Inflammatory macrophage (primary cell): ENCODE data around the gene SH2B3.

Experiments used
- DNase-seq, 2 donors: peaks; one replicate each; pipeline ENCODE4 v3.0.0-alpha.2; 2020 to 2022

Gene SH2B3

DNA sequence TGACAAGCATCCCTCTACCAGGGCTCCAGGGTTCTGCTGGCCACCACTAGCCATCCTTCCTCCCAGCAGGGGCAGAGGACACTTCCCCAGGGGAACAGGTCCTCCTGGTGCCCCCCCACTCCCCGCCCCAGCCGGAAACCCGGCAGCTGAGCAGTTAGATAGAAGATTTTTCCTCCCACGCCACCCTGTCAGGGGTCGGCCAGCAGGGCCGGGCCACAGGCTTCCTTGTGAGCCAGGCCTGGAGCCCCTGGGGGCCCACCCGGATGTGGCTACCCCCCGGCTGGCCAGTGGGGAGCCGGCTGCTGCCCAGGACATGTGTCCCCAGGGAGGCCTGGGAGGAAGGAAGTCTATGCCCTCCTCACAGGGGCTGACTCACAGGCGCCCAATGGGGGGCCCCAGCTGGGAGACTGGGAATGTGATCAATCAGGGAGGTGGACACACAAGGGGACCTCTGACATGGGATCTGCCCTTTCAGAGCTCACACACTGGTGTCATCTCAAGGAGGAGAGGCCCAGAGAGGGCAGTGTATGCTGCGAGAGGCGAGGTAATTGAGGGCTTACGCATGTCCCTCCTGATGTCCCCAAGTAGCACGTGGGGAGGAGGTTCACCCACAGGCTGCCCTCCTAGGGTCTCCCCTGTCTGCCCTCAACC is 4.2 kb downstream of the SH2B3 start:
- DNase-seq: peak; percentile 54 to 69

DNA sequence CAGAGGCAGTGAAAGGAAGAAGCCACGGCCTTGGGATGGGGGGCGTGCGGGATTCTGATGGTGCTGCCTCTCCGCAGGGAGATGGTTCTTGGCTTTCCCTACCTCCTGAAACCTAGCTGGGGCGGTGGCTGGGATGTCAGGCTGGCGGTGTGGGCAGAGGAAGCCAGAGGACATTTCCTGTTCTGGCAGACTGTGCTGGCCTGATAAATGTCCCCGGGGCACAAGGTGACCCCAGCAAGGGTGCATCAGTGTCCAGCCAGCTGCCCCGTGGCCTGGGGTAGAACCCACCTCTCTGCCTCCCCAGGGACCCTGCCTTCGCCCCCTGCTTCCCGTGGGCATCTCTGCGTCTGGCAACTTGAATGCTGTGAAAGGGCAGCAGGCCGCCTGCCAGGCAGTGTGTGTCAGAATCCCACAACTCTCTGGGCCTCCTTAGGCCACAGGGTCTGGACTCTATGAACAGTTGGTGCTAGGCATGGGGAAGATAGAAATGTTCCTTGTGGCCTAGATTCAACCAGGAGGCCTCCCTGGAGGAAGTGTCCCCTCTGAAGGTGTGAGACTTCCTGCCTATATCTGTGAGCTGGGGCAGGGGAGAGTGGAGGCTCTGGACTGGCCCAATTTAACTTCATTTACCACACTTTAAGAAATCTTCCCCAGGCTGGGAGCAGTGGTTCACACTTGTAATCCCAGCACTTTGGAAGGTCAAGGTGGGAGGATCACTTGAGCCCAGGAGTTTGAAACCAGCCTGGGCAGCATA is 4.9 kb downstream of the SH2B3 start:
- DNase-seq: peak; percentile 27 to 45

DNA sequence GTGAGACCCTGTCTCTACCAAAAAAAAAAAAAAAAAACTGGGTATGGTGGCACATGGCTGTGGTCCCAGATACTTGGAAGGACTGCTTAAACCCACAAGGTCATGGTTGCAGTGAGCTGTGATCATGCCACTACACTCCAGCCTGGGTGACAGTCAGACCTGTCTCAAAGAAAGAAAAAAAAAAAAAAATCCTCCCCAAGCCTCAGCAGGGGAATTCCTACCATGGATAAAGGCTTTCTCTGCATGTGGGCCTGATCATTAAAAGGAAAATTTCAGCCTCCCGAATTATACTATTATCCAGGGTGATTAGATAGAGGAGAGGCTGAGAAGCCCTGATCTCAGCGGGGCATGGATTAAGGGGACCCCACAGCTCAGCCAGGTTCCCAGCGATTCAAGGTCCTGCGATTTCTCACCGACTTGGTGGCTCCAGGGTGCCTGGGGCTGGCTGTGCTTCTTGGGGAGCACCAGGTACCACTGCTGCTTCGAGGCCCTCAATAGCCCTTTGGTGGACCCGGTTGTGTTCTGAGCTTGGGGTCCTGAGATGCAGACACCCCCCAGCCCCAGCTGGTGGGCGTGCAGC is 5.6 kb downstream of the SH2B3 start:
- no peak for DNase-seq

- peak in 1 of 2 donors; percentile 15 for DNase-seq
Observed at GRCh38 chr12:111412007-111412829, 6.5 kb downstream of the SH2B3 start.

GRCh38 chr12:111412830-111413441 is 7.2 kb downstream of the SH2B3 start:
- DNase-seq: peak in 1 of 2 donors; percentile 0

DNA sequence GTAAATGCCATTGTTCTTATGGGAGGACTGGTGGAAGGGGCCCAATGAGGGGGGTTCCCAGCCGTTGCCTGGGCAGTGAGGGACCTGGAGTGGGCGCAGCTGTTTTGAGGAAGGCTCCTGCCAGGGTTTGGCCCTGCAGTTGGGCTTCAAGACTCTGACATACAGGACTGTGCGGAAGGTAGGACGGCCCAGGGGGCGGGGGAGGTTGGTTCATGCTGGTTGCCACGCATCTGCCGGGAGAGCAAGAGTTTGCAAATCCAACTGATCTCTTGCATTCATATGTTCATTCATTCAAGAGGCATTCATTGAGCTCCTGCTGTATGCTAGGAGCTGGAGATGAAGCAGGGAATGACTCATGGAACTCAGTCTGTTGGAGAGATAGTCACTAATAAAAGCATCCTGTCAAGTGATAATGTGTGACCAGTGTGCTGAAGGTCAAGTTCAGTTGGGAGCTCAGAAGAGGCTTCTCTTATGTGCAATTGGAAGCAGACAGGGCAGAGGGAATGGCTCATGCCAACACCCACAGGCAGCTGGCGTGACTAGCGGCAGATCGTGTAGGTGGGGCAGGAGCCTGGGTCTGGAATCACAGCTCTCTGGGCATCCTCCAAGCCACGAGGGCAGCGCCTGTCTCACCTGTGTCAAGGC is 7.8 kb downstream of the SH2B3 start:
- peak; percentile 84 to 94 for DNase-seq

- DNase-seq: no peak
Observed at GRCh38 chr12:111414711-111415252, 9.1 kb downstream of the SH2B3 start.

- DNase-seq: no peak
Observed at GRCh38 chr12:111417290-111417689, 11.6 kb downstream of the SH2B3 start.

DNA sequence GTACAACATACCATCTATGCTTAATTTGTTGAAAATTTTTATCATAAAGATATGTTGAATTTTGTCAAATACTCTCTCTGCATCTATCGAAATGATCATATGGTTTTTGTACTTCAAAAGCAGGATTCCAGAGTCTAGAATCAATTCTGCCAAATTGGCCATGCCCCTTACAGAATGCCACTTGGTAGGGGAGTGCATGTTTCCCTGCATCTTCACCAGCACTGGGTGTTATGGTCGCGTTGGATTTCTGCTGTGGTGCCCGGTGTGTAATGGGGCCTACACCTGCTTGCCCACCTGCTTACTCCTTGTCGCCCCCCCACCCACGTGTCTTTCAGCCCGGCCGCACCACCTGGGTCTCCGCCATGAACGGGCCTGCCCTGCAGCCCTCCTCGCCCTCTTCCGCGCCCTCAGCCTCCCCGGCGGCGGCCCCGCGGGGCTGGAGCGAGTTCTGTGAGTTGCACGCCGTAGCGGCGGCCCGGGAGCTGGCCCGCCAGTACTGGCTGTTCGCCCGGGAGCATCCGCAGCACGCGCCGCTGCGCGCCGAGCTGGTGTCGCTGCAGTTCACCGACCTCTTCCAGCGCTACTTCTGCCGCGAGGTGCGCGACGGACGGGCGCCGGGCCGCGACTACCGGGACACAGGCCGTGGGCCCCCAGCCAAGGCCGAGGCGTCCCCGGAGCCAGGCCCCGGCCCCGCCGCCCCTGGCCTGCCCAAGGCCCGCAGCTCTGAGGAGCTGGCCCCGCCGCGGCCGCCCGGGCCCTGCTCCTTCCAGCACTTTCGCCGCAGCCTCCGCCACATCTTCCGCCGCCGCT is 12.3 kb downstream of the SH2B3 start:
- DNase-seq: no peak

- DNase-seq: no peak
Observed at GRCh38 chr12:111418594-111418880, 12.8 kb downstream of the SH2B3 start.

GRCh38 chr12:111419784-111420183 is 14.1 kb downstream of the SH2B3 start:
- no peak for DNase-seq

GRCh38 chr12:111420494-111420893 is 14.8 kb downstream of the SH2B3 start:
- DNase-seq: no peak

GRCh38 chr12:111424189-111424792 is 18.6 kb downstream of the SH2B3 start:
- DNase-seq: no peak

- no peak for DNase-seq
Observed at GRCh38 chr12:111424793-111425251, 19.1 kb downstream of the SH2B3 start.

- DNase-seq: no peak
Observed at GRCh38 chr12:111425655-111426054, 19.9 kb downstream of the SH2B3 start.

DNA sequence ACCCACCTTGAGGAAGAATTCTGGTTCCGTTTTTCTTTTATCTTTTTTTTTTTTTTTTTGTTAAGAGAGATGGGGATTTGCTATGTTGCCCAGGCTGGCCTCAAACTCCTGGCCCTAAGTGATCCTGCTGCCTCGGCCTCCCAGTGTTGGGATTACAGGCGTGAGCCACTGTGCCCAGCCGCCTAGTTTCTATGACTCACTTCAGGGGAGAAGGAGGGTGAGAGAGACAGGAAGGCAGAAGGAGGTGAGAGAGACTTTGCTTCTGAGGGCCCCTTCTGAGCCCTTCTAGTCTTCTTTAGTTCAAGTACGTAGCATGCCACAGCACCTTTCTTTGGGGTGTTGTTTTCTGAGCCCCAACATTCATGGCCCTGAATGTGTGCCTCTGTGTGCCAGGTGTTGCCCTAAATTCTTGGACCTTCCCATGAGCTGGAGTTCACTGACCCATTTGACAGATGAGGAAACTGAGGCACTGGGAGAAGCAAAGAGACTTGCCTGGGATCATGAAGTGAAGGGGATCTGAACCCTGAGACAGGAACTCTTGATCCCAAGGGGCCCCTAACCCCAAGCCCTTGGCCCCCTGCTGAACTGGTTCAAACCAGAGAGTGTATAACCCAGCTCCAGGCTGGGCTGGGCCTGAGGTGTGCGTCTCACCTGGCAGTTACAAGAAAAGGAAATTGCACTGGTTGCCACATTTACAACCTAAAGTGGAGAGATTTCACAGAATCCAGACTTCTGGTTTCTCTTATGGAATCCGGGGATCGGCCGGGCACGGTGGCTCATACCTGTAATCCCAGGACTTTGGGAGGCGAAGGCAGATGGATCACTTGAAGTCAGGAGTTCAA is 20.8 kb downstream of the SH2B3 start:
- DNase-seq: no peak

DNA sequence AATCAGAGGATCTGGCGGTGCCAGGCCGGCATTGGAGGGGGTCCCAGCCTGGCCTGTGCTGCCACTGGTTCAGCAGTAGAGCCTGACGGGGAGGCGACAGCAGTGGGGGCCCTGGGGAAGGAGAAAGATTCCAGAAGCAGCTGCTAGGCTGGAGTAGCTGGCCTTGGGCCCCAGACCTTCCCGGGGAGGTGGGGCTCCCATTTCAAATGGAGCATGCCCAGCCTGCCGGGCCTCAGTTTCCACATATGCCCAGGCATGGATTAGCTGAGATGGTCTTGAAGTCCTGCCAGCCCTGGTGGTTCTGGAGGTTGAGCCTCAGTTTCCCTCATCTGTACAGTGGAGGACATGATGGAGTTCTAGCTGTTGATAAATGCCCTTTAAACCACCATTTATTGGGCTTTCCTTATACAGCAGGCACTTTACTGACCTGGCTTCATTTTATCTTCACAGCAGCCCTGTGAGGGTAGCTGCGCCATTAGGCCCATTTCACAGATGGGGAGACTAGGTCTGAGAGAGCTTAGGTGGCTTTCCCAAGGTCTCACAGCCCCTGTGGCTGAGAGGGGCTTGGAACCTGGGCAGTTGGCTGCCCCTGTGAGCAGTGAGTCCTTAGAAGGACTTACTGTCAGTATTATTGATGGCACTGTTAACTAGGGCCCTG is 21.8 kb downstream of the SH2B3 start:
- no peak for DNase-seq

- DNase-seq: no peak
Observed at GRCh38 chr12:111428081-111428727, 22.5 kb downstream of the SH2B3 start.
